HEK293T (cell line): ENCODE results near the gene CCDC167.

Experiments used
- CTCF ChIA-PET: fragments of 350-600 bp; formaldehyde crosslinking; extraction: SDS; loops from one replicate; lab custom pipeline; 2021; ENCODE audit warnings: antibody characterized with exemption, inconsistent platforms; lab: Yijun Ruan, JAX
- POLR2A ChIA-PET: fragments of 350-600 bp; formaldehyde crosslinking; extraction: SDS; loops from one replicate; lab custom pipeline; 2020; ENCODE audit warnings: antibody characterized with exemption, inconsistent platforms; lab: Yijun Ruan, JAX
- DNase-seq: peaks from one replicate; pipeline ENCODE4 v3.0.0; 2012; ENCODE audit warnings: mixed read lengths; ENCODE audit errors: extremely low spot score
- ARNT ChIP-seq: fragments of 450-650 bp; IDR thresholded peaks from 2 replicates; pipeline ENCODE4 v1.6.1; 2017; ENCODE audit warnings: mild to moderate bottlenecking
- BHLHE40 ChIP-seq: fragments of 450-650 bp; IDR thresholded peaks from 2 replicates; pipeline ENCODE4 v1.6.1; 2016; ENCODE audit warnings: mild to moderate bottlenecking, moderate library complexity, borderline replicate concordance
- CTBP1 ChIP-seq: fragments of 450-650 bp; IDR thresholded peaks from 2 replicates; pipeline ENCODE4 v1.6.1; 2016; ENCODE audit warnings: borderline replicate concordance
- ELF4 ChIP-seq: fragments of 450-650 bp; IDR thresholded peaks from 2 replicates; pipeline ENCODE4 v1.6.1; 2017; ENCODE audit warnings: antibody characterized with exemption
- FOXA1 ChIP-seq: fragments of 450-650 bp; IDR thresholded peaks from 2 replicates; pipeline ENCODE4 v1.6.1; 2016; ENCODE audit warnings: mild to moderate bottlenecking
- FOXK2 ChIP-seq: fragments of 450-650 bp; IDR thresholded peaks from 2 replicates; pipeline ENCODE4 v1.6.1; 2016; ENCODE audit warnings: mild to moderate bottlenecking
- FOXM1 ChIP-seq: fragments of 450-650 bp; IDR thresholded peaks from 2 replicates; pipeline ENCODE4 v1.6.1; 2017; ENCODE audit warnings: mild to moderate bottlenecking, borderline replicate concordance
- HDGF ChIP-seq: fragments of 450-650 bp; IDR thresholded peaks from 2 replicates; pipeline ENCODE4 v1.6.1; 2017; ENCODE audit warnings: antibody characterized with exemption, borderline replicate concordance
- L3MBTL2 ChIP-seq: fragments of 450-650 bp; conservative IDR thresholded peaks from 2 replicates; pipeline ENCODE4 v1.6.1; 2016; ENCODE audit warnings: mild to moderate bottlenecking
- LEF1 ChIP-seq: fragments of 450-650 bp; IDR thresholded peaks from 2 replicates; pipeline ENCODE4 v1.6.1; 2017; ENCODE audit warnings: mild to moderate bottlenecking, borderline replicate concordance
- NFRKB ChIP-seq: fragments of 450-650 bp; IDR thresholded peaks from 2 replicates; pipeline ENCODE4 v1.6.1; 2016; ENCODE audit warnings: mild to moderate bottlenecking, moderate library complexity
- PKNOX1 ChIP-seq: fragments of 450-650 bp; IDR thresholded peaks from 2 replicates; pipeline ENCODE4 v1.6.1; 2016
- SP1 ChIP-seq: fragments of 450-650 bp; IDR thresholded peaks from 2 replicates; pipeline ENCODE4 v1.6.1; 2017
- SUZ12 ChIP-seq: fragments of 450-650 bp; IDR thresholded peaks from 2 replicates; pipeline ENCODE4 v1.6.1; 2016; ENCODE audit warnings: mild to moderate bottlenecking
- TARDBP ChIP-seq: fragments of 450-650 bp; IDR thresholded peaks from 2 replicates; pipeline ENCODE4 v1.6.1; 2016
- ZNF384 ChIP-seq: fragments of 450-650 bp; IDR thresholded peaks from 2 replicates; pipeline ENCODE4 v1.6.1; 2016

The CCDC167 gene

GRCh38 chr6:37515712-37516075 is 16.0 kb upstream of the CCDC167 start:
- TF ChIP-seq HDGF (no peak), FOXA1 (no peak), ARNT (no peak), PKNOX1 (no peak), SUZ12 (no peak), CTBP1 (no peak)
- no peak for DNase-seq
- CTCF ChIA-PET = no interaction called here
- POLR2A ChIA-PET = no interaction called here

DNA sequence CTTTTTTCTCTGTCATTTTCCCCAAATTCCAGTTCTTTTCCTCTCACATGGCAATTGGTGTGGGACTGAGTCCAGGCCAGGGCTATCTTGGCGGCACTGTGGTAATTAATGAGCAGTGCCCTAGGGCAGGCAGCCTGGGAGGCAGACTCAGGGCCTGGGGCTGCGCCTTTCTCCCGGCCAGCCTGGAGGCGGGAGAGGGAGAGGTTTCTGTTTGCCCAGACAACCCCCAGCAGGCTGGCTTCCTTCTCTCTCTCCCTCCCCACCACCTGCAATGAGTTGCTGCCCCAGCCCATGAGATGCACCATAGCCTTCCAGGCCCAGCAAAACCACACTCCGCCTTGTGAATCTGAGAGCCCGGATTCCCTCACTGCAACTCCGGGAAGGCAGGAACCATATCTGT is 15.1 kb upstream of the CCDC167 start:
- no peak for TF ChIP-seq ZNF384
- TF ChIP-seq HDGF = no peak
- TF ChIP-seq LEF1 = no peak
- TF ChIP-seq PKNOX1 = no peak
- TF ChIP-seq SUZ12 = no peak
- TF ChIP-seq CTBP1 = no peak
- TF ChIP-seq NFRKB = no peak
- no peak for TF ChIP-seq ELF4
- TF ChIP-seq FOXA1 = no peak
- no peak for TF ChIP-seq FOXK2
- no peak for TF ChIP-seq BHLHE40
- no peak for TF ChIP-seq FOXM1
- no peak for TF ChIP-seq L3MBTL2
- no peak for TF ChIP-seq SP1
- no peak for TF ChIP-seq ARNT
- no peak for TF ChIP-seq TARDBP
- ChIA-PET CTCF (no interaction called here), POLR2A (no interaction called here)

DNA sequence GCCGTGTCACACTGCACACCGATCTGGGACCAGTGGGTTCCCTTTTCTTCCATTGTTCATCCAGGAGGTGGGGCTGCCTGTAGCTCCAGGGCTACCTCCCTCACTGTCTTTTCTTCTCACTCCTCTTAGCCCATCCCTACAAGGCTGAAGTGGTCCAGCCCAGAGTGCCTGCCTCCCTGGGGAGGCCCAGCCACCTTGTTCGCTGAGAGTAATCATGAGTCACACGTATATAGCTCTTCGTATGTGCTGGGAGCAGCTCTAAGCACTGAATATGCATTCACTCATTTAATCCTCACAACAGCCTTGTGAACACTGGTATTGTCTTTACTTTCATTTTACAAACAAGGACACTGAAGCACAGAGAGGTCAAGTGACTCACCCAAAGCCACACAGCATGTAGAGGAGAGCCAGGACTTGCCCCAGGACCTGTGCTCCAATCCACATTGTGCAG is 14.7 kb upstream of the CCDC167 start:
- ChIA-PET CTCF (no interaction called here), POLR2A (no interaction called here)
- no peak for DNase-seq
- TF ChIP-seq NFRKB = no peak
- TF ChIP-seq ZNF384 = no peak
- TF ChIP-seq FOXM1 = no peak
- no peak for TF ChIP-seq SUZ12
- no peak for TF ChIP-seq HDGF
- no peak for TF ChIP-seq ARNT
- TF ChIP-seq ELF4 = no peak
- no peak for TF ChIP-seq FOXK2
- TF ChIP-seq CTBP1 = no peak
- no peak for TF ChIP-seq PKNOX1
- no peak for TF ChIP-seq FOXA1
- TF ChIP-seq BHLHE40 = no peak
- TF ChIP-seq L3MBTL2 = no peak
- no peak for TF ChIP-seq LEF1
- TF ChIP-seq TARDBP = no peak
- TF ChIP-seq SP1 = no peak

More for the DNA sequence above, 15.1 kb upstream of the CCDC167 start:
- no peak for DNase-seq

DNA sequence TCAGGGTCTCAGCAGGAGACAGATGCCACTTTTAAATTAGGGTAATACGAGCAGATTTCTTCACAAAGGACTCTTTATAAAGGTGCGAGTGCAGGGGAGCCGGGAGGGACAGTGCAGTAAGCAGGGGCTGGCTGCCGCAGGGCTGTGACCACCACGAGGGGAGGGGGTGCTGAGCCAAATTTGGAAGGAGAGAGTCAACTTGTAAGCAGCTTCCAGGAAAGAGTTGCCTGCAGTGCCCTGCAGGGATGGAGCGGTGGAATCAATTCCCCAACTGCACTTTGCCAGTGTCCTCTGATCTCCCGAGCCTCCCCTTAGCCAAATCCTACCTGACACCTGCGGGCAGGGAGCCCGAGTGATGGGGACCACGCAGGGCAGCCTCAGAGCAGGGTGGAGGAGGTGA is 13.9 kb upstream of the CCDC167 start:
- no peak for TF ChIP-seq SUZ12
- no peak for TF ChIP-seq BHLHE40
- no peak for TF ChIP-seq SP1
- TF ChIP-seq TARDBP = no peak
- no peak for TF ChIP-seq L3MBTL2
- no peak for TF ChIP-seq NFRKB
- no peak for TF ChIP-seq FOXK2
- no peak for TF ChIP-seq FOXM1
- no peak for TF ChIP-seq FOXA1
- no peak for TF ChIP-seq PKNOX1
- TF ChIP-seq CTBP1 = no peak
- no peak for TF ChIP-seq ARNT
- no peak for TF ChIP-seq ZNF384
- POLR2A ChIA-PET = no interaction called here
- CTCF ChIA-PET = no interaction called here
- no peak for DNase-seq

DNA sequence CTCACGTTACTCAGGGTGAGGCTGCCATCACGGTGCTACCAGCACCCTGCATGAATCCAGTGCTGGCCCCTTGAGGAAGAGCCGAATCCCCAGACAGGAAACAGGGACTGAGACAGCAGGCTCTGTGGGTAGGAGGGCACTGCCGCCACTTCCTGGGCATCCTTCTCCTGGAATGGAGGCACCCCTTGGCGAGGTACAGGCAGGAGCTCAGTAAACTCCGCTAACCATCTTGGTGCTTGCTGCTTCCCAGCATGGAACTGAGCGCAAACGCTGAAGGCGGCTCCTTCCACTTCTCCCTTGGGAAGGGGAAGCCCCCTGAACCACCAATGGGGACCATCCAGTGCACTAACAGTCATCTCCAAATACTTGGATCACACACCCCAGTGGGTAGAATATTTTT is 13.5 kb upstream of the CCDC167 start:
- CTCF ChIA-PET = no interaction called here
- TF ChIP-seq SP1 (no peak), FOXM1 (no peak), CTBP1 (no peak), NFRKB (no peak), HDGF (no peak)
- DNase-seq = no peak
- POLR2A ChIA-PET = no interaction called here

- TF ChIP-seq SP1 (no peak), FOXA1 (no peak), ELF4 (no peak), CTBP1 (no peak), TARDBP (no peak), ARNT (no peak), LEF1 (no peak), BHLHE40 (no peak), FOXK2 (no peak)
- ChIA-PET POLR2A (no interaction called here), CTCF (no interaction called here)
- no peak for DNase-seq
Measured at GRCh38 chr6:37512400-37513011, 12.8 kb upstream of the CCDC167 start.
